ENCODE data around the gene NUP93. TPM values are rescaled to one million over a fixed set of nuclear protein-coding genes. Genes with fewer than 3 reads are reported as not detected.
A peak's percentile ranks its signal among the peaks of the same experiment; 100 is the strongest.

Gene NUP93
- total RNA-seq, 1 experiment from 2014 or later = 144 TPM

DNA sequence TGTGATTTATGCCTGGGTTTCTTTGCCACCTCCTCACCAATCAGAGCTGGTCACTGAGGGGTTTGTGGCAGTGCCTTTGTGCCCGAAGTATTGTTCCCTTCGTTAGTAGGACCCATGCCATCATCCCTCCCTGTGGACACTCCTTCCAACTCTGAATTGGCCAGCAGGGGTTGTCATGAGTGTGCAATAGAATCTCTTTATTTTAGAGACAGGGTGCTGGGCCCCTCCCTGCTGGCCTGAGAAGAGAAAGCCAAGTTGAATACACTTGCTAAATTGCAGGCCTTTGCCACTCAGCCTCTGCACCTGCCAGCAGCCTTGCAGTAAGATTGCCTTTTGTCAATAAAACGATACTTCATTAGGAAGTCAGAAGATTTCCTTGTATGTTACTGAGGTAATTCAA is 94.4 kb downstream of the NUP93 start:
- Histone ChIP-seq H2AFZ (ENCODE audit: low read depth, low read length, poor library complexity, severe bottlenecking) (no peak overlapping the region), H3K4me2 (ENCODE audit: low read length) (no peak overlapping the region), H3K27me3 (ENCODE audit: insufficient read depth, low read length) (no peaks in the 10 kb centered on the region), H3K27ac (ENCODE audit: low read depth, low read length) (no peak overlapping the region), H3K9me3 (ENCODE audit: control insufficient read depth in 1 of 2, insufficient read depth in 1 of 2, low read depth in 1 of 2, low read length in 2 of 2) (no peaks in the 10 kb centered on the region), H3K9ac (ENCODE audit: low read length) (no peak overlapping the region), H3K4me3 (replicated peaks in 1 of 2; ENCODE audit: low read depth in 1 of 2, low read length in 2 of 2) (no peak overlapping the region), H3K4me1 (ENCODE audit: control insufficient read depth in 1 of 2, insufficient read depth in 2 of 2, low read length in 2 of 2) (no peaks in the 10 kb centered on the region), H3K36me3 (ENCODE audit: control insufficient read depth in 1 of 2, insufficient read depth in 2 of 2, low read length in 2 of 2) (peaks cover 7 to 11% of the 10 kb centered on the region in 2 experiments; a peak in 3 of 4 replicates), H3K79me2 (ENCODE audit: insufficient read depth, low read length) (no peaks in the 10 kb centered on the region), H3K9me2 (ENCODE audit: insufficient read depth) (no peaks in the 10 kb centered on the region), H4K20me1 (ENCODE audit: insufficient read depth) (no peaks in the 10 kb centered on the region)
- ATAC-seq = peak; percentile 83
- RAD21 ChIA-PET (ENCODE audit: low non-redundant PET in 1 of 2, low total read pairs in 2 of 2, uncharacterized antibody in 2 of 2, unreplicated experiment in 2 of 2) = no interaction called here
- intact Hi-C loops (cut with micrococcal nuclease) = no loop called here
- CTCF ChIA-PET = no interaction called here
- no TSS peak for BruUV-seq (replicated peaks)
- TF ChIP-seq CTCF (IDR thresholded peaks at IDR 0.05 in 2 of 3, conservative IDR thresholded peaks at IDR 0.05 in 1 of 3; ENCODE audit: borderline replicate concordance in 1 of 3, insufficient read depth in 1 of 3, low read depth in 2 of 3, low read length in 2 of 3) = peak in 2 of 3 experiments; percentile 26 to 33; a peak in 4 of 6 replicates
- TF ChIP-seq SRF (IDR thresholded peaks at IDR 0.05; ENCODE audit: low read depth) = no peak
- POLR2A ChIA-PET = no interaction called here
- no peak for DNase-seq (ENCODE audit: low read depth, low spot score)

DNA sequence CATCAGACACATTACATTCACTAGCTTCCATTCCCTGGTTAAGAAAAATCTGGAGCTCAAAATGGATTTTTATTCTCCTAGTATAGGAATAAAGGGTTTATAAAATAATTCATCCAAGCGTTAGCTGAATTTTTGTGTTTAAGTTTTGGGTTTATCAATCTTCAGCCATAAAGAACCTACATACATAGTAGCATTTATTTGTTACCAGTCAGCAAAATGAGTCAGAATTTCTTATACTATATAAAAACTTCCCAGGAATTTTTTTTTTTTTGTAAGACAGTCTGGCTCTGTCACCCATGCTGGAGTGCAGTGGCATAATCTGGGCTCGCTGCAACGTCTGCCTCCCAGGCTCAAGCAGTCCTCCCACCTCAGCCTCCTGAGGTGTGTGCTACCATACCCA is 94.9 kb downstream of the NUP93 start:
- no peak for TF ChIP-seq ZFX (IDR thresholded peaks at IDR 0.05)
- TF ChIP-seq TCF7L2 (IDR thresholded peaks at IDR 0.05; ENCODE audit: borderline replicate concordance, extremely low read depth, insufficient read depth, insufficient read length) = no peak
- TF ChIP-seq CTCF (IDR thresholded peaks at IDR 0.05 in 2 of 3, conservative IDR thresholded peaks at IDR 0.05 in 1 of 3; ENCODE audit: borderline replicate concordance in 1 of 3, insufficient read depth in 1 of 3, low read depth in 2 of 3, low read length in 2 of 3) = no peak
- no peak for TF ChIP-seq SRF (IDR thresholded peaks at IDR 0.05; ENCODE audit: low read depth)
- CTCF ChIA-PET = no interaction called here
- intact Hi-C loops (cut with micrococcal nuclease) = no loop called here

More for the DNA sequence above, 94.9 kb downstream of the NUP93 start:
- Histone ChIP-seq H3K9me2 (ENCODE audit: insufficient read depth) (no peaks in the 10 kb centered on the region), H3K36me3 (ENCODE audit: control insufficient read depth in 1 of 2, insufficient read depth in 2 of 2, low read length in 2 of 2) (peaks cover 7 to 11% of the 10 kb centered on the region in 2 experiments; a peak in 3 of 4 replicates), H4K20me1 (ENCODE audit: insufficient read depth) (no peaks in the 10 kb centered on the region), H3K79me2 (ENCODE audit: insufficient read depth, low read length) (no peaks in the 10 kb centered on the region), H2AFZ (ENCODE audit: low read depth, low read length, poor library complexity, severe bottlenecking) (no peak overlapping the region), H3K9ac (ENCODE audit: low read length) (no peak overlapping the region), H3K9me3 (ENCODE audit: control insufficient read depth in 1 of 2, insufficient read depth in 1 of 2, low read depth in 1 of 2, low read length in 2 of 2) (no peaks in the 10 kb centered on the region), H3K4me2 (ENCODE audit: low read length) (no peak overlapping the region), H3K4me1 (ENCODE audit: control insufficient read depth in 1 of 2, insufficient read depth in 2 of 2, low read length in 2 of 2) (no peaks in the 10 kb centered on the region), H3K27ac (ENCODE audit: low read depth, low read length) (no peak overlapping the region), H3K27me3 (ENCODE audit: insufficient read depth, low read length) (no peaks in the 10 kb centered on the region), H3K4me3 (replicated peaks in 1 of 2; ENCODE audit: low read depth in 1 of 2, low read length in 2 of 2) (no peak overlapping the region)
- no peak for ATAC-seq
- ChIA-PET RAD21 (ENCODE audit: low non-redundant PET in 1 of 2, low total read pairs in 2 of 2, uncharacterized antibody in 2 of 2, unreplicated experiment in 2 of 2) (no interaction called here), POLR2A (no interaction called here)
- DNase-seq (ENCODE audit: low read depth, low spot score) = no peak
- BruUV-seq (replicated peaks) = no TSS peak

Data from HCT116 (cell line).